IMR-90 (cell line): ENCODE measurements around the gene KRT1. TPM values are rescaled to one million over a fixed set of nuclear protein-coding genes. Genes with fewer than 3 reads are reported as not detected.

Experiments used
- ATAC-seq: fragments of 200-7000 bp; cut with Tn5 transposase; 2 replicates; pipeline ENCODE4 v1.9.1; 2020; ENCODE audit warnings: low read depth, mild to moderate bottlenecking, moderate library complexity
- BruUV-seq: library from RNA; stranded (reverse); fragments of 400-500 nt; replicated peaks from 2 replicates; lab custom pipeline; 2021; lab: Mats Ljungman, UMichigan
- CTCF ChIA-PET: fragments of 300-600 bp; formaldehyde crosslinking; extraction: SDS; loops from one replicate; lab custom pipeline; 2021; ENCODE audit warnings: antibody characterized with exemption; lab: Yijun Ruan, JAX
- POLR2A ChIA-PET: fragments of 300-600 bp; sonication (Branson Sonifier 250); formaldehyde crosslinking; loops from one replicate; lab custom pipeline; 2022; ENCODE audit warnings: antibody characterized with exemption; ENCODE audit not compliant: unreplicated experiment; lab: Charles Lee
- DNase-seq: peaks from one replicate; pipeline ENCODE4 v3.0.0; 2013
- H2AFZ ChIP-seq: replicated peaks from 2 replicates; pipeline ENCODE3; 2013; ENCODE audit warnings: low read length, mild to moderate bottlenecking; ENCODE audit not compliant: poor library complexity
- H2AK5ac ChIP-seq: 2 replicates; pipeline ENCODE4 v1.6.1; 2013; ENCODE audit warnings: low read depth, low read length, inconsistent platforms
- H2AK9ac ChIP-seq: replicated peaks from 2 replicates; pipeline ENCODE3; 2013; ENCODE audit warnings: mild to moderate bottlenecking, low read depth, low read length, moderate library complexity; ENCODE audit not compliant: poor library complexity
- H2BK120ac ChIP-seq: 2 replicates; pipeline ENCODE4 v1.6.1; 2013; ENCODE audit warnings: low read depth, low read length, inconsistent platforms
- H2BK15ac ChIP-seq: 3 replicates; pipeline ENCODE4 v1.6.1; 2013; ENCODE audit warnings: low read depth, low read length, inconsistent platforms
- H2BK20ac ChIP-seq: 2 replicates; pipeline ENCODE4 v1.6.1; 2013; ENCODE audit warnings: low read depth, mild to moderate bottlenecking, inconsistent platforms, low read length, moderate library complexity
- H2BK5ac ChIP-seq: 2 replicates; pipeline ENCODE4 v1.6.1; 2013; ENCODE audit warnings: mild to moderate bottlenecking, low read depth, low read length, inconsistent platforms; ENCODE audit not compliant: poor library complexity, severe bottlenecking
- H3K14ac ChIP-seq: replicated peaks from 2 replicates; pipeline ENCODE4 v1.6.1; 2013; ENCODE audit warnings: low read depth, low read length, inconsistent platforms
- H3K18ac ChIP-seq: 2 replicates; pipeline ENCODE4 v1.6.1; 2013; ENCODE audit warnings: low read depth, low read length, control low read depth
- H3K23ac ChIP-seq: 2 replicates; pipeline ENCODE4 v1.6.1; 2013; ENCODE audit warnings: low read depth, low read length, inconsistent platforms
- H3K27ac ChIP-seq: 2 replicates; pipeline ENCODE4 v1.5.1; 2013; ENCODE audit warnings: mild to moderate bottlenecking, control low read depth, low read length; ENCODE audit not compliant: insufficient read depth
- H3K27me3 ChIP-seq: 2 replicates; pipeline ENCODE4 v1.6.1; 2013; ENCODE audit warnings: low read length; ENCODE audit not compliant: control insufficient read depth, insufficient read depth
- H3K36me3 ChIP-seq: 2 replicates; pipeline ENCODE4 v1.6.1; 2013; ENCODE audit warnings: low read length, mixed read lengths; ENCODE audit not compliant: control insufficient read depth, insufficient read depth
- H3K4ac ChIP-seq: 2 replicates; pipeline ENCODE4 v1.6.1; 2013; ENCODE audit warnings: low read depth, low read length, inconsistent platforms
- H3K4me1 ChIP-seq: 2 replicates; pipeline ENCODE4 v1.6.1; 2013; ENCODE audit warnings: low read length, mixed read lengths; ENCODE audit not compliant: control insufficient read depth, insufficient read depth
- H3K4me2 ChIP-seq: 2 replicates; pipeline ENCODE4 v1.6.1; 2013; ENCODE audit warnings: low read depth, mild to moderate bottlenecking, control low read depth, low read length, moderate library complexity
- H3K4me3 ChIP-seq: 2 replicates; pipeline ENCODE4 v1.5.1; 2013; ENCODE audit warnings: low read depth, mild to moderate bottlenecking, control low read depth, low read length, moderate library complexity; ENCODE audit not compliant: insufficient read depth
- H3K56ac ChIP-seq: 2 replicates; pipeline ENCODE4 v1.6.1; 2013; ENCODE audit warnings: low read length, inconsistent platforms; ENCODE audit not compliant: insufficient read depth; ENCODE audit errors: extremely low read depth
- H3K79me1 ChIP-seq, 2 experiments: 2 replicates each; pipeline ENCODE4 v1.6.1; 2013; ENCODE audit warnings: low read length in 2 of 2, inconsistent platforms in 1 of 2, low read depth in 1 of 2
- H3K9ac ChIP-seq: 2 replicates; pipeline ENCODE4 v1.6.1; 2013; ENCODE audit warnings: low read depth, low read length, control low read depth
- H3K9me1 ChIP-seq: 2 replicates; pipeline ENCODE4 v1.6.1; 2013; ENCODE audit warnings: low read length, inconsistent platforms; ENCODE audit not compliant: insufficient read depth
- H3K9me3 ChIP-seq: 2 replicates; pipeline ENCODE4 v1.6.1; 2013; ENCODE audit warnings: low read length; ENCODE audit not compliant: control insufficient read depth, insufficient read depth
- H4K20me1 ChIP-seq: 2 replicates; pipeline ENCODE4 v1.6.1; 2013; ENCODE audit warnings: low read length, inconsistent platforms; ENCODE audit not compliant: insufficient read depth
- H4K5ac ChIP-seq: 2 replicates; pipeline ENCODE4 v1.6.1; 2013; ENCODE audit warnings: mild to moderate bottlenecking, low read depth, low read length, control low read depth
- H4K8ac ChIP-seq, 2 experiments: 2 replicates each; pipeline ENCODE4 v1.6.1; 2013; ENCODE audit warnings: low read depth in 2 of 2, low read length in 2 of 2, control low read depth in 1 of 2, inconsistent platforms in 1 of 2
- H4K91ac ChIP-seq: 2 replicates; pipeline ENCODE4 v1.6.1; 2013; ENCODE audit warnings: low read depth, low read length, inconsistent platforms; ENCODE audit not compliant: insufficient read depth
- BHLHE40 ChIP-seq: fragments of 150-350 bp; IDR thresholded peaks from 2 replicates; pipeline ENCODE4 v1.6.1; 2016; ENCODE audit warnings: mild to moderate bottlenecking, low read depth, low read length
- CEBPB ChIP-seq: IDR thresholded peaks from 2 replicates; pipeline ENCODE4 v1.6.1; 2012; ENCODE audit warnings: low read depth, low read length, improper control_type of control experiment
- CHD1 ChIP-seq: IDR thresholded peaks from 2 replicates; pipeline ENCODE4 v1.6.1; 2012; ENCODE audit warnings: low read depth, low read length, improper control_type of control experiment
- CTCF ChIP-seq: conservative IDR thresholded peaks from 2 replicates; pipeline ENCODE4 v1.5.1; 2012; ENCODE audit warnings: mild to moderate bottlenecking, low read depth, low read length, improper control_type of control experiment
- FOS ChIP-seq: fragments of 150-350 bp; IDR thresholded peaks from 2 replicates; pipeline ENCODE4 v1.6.1; 2016; ENCODE audit warnings: low read depth, low read length
- MAFK ChIP-seq: IDR thresholded peaks from 2 replicates; pipeline ENCODE4 v1.6.1; 2012; ENCODE audit warnings: low read depth, low read length, improper control_type of control experiment
- MAZ ChIP-seq: IDR thresholded peaks from 2 replicates; pipeline ENCODE4 v1.6.1; 2012; ENCODE audit warnings: low read depth, mild to moderate bottlenecking, low read length, improper control_type of control experiment, moderate library complexity, borderline replicate concordance
- MXI1 ChIP-seq: IDR thresholded peaks from 2 replicates; pipeline ENCODE4 v1.6.1; 2012; ENCODE audit warnings: low read depth, mild to moderate bottlenecking, low read length, moderate library complexity, borderline replicate concordance
- NFE2L2 ChIP-seq: fragments of 150-350 bp; IDR thresholded peaks from 2 replicates; pipeline ENCODE4 v1.6.1; 2016; ENCODE audit warnings: low read depth, mild to moderate bottlenecking, low read length
- POLR2A ChIP-seq: IDR thresholded peaks from 2 replicates; pipeline ENCODE4 v1.6.1; 2012; ENCODE audit warnings: mild to moderate bottlenecking, low read depth, low read length
- RAD21 ChIP-seq: IDR thresholded peaks from 2 replicates; pipeline ENCODE4 v1.6.1; 2012; ENCODE audit warnings: low read length, improper control_type of control experiment
- RCOR1 ChIP-seq: IDR thresholded peaks from 2 replicates; pipeline ENCODE4 v1.6.1; 2012; ENCODE audit warnings: mild to moderate bottlenecking, low read length, improper control_type of control experiment; ENCODE audit not compliant: insufficient replicate concordance
- RFX5 ChIP-seq: IDR thresholded peaks from 2 replicates; pipeline ENCODE4 v1.8.0; 2012; ENCODE audit warnings: low read depth, mild to moderate bottlenecking, low read length, moderate library complexity
- SMC3 ChIP-seq: fragments of 150-350 bp; IDR thresholded peaks from 2 replicates; pipeline ENCODE4 v1.6.1; 2016; ENCODE audit warnings: low read depth, mild to moderate bottlenecking, antibody characterized with exemption, low read length, moderate library complexity
- USF2 ChIP-seq: fragments of 150-350 bp; IDR thresholded peaks from 2 replicates; pipeline ENCODE4 v1.6.1; 2017; ENCODE audit warnings: mild to moderate bottlenecking, antibody characterized with exemption, low read length, low read depth
- WGBS, 2 experiments: methylation state at CpG; one replicate each; pipeline versions ENCODE4 v1.1.5 to v1.1.7; 2013; ENCODE audit warnings: missing lambda C conversion rate in 2 of 2; ENCODE audit not compliant: insufficient read length in 1 of 2; ENCODE audit errors: extremely low coverage in 2 of 2; 5-methylcytosine and 5-hydroxymethylcytosine counted together
- dilution Hi-C: fragments of 300-500 bp; cut with HindIII; formaldehyde crosslinking; loops from one replicate; pipeline ENCODE4 v1.14.3; 2018; ENCODE audit warnings: low sequenced_read_pairs; ENCODE audit not compliant: unreplicated experiment
- in situ Hi-C: fragments of 300-500 bp; cut with MboI; formaldehyde crosslinking; loops from 3 replicates; pipeline ENCODE4 v1.14.3; 2019; ENCODE audit warnings: low sequenced_read_pairs, inconsistent platforms, mixed read lengths
- intact Hi-C: fragments of 100-400 bp; cut with micrococcal nuclease; formaldehyde crosslinking; loops from 2 replicates; pipeline ENCODE4 v1.10.0; 2022
- polyA plus RNA-seq, 3 experiments: library from polyadenylated mRNA; depleted of rRNA; stranded (reverse); fragments of >200 nt; gene quantifications; 2 replicates each; pipeline ENCODE4 v1.2.3, GENCODE V29; 2012; ENCODE audit warnings: low replicate concordance in 1 of 3
- total RNA-seq: library from RNA; depleted of rRNA; stranded (reverse); fragments of >200 nt; gene quantifications from 2 replicates; pipeline ENCODE4 v1.2.3, GENCODE V29; 2012
- TF ChIP-seq, protein P1 (sequence below): fragments of 150-350 bp; IDR thresholded peaks from 2 replicates; pipeline ENCODE4 v1.6.1; 2016; ENCODE audit warnings: low read depth, mild to moderate bottlenecking, low read length, moderate library complexity, borderline replicate concordance

Gene KRT1
- total and polyA plus RNA-seq, 2 of the 4 experiments (the other 2 are of a cell fraction), result not detected

DNA sequence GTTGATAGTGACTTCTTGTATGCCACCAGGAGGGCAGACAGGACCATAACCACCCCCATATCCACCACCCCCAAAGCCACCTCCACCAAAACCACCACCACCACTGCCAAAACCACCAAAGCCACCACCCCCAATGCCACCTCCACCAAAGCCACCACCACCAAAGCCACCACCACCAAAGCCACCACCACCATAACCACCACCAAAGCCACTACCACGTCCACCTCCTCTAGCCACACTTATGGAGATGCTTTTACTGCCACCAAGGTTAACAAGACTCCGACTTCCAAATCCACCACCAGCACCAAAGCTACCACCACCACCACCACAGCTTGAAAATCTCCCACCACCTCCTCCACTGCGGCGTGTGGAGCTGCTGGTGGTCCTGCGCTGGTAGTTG, 332 bp downstream of the KRT1 start:
- no peak overlapping the region for H2AK9ac ChIP-seq
- H4K5ac ChIP-seq, result no peak overlapping the region
- DNase-seq, result no peak
- no peak overlapping the region for H3K14ac ChIP-seq
- no peak overlapping the region for H2BK15ac ChIP-seq
- H3K23ac ChIP-seq, result no peak overlapping the region
- no peak overlapping the region for H2AFZ ChIP-seq
- H3K4me3 ChIP-seq, result no peak overlapping the region
- no peak overlapping the region for H2BK120ac ChIP-seq
- H3K9ac ChIP-seq, result no peak overlapping the region
- BruUV-seq, result no TSS peak
- no peak overlapping the region for H3K4ac ChIP-seq
- no peak overlapping the region for H4K91ac ChIP-seq
- CTCF ChIA-PET, result no interaction called here
- no peak overlapping the region for H3K56ac ChIP-seq
- ATAC-seq, result no peak
- TF ChIP-seq CTCF, result no peak
- TF ChIP-seq SMC3, result no peak
- TF ChIP-seq MAFK, result no peak
- TF ChIP-seq RCOR1, result no peak
- TF ChIP-seq MAZ, result no peak
- TF ChIP-seq NFE2L2, result no peak
- no peak for TF ChIP-seq MXI1
- no peak for TF ChIP-seq RAD21
- no peak for TF ChIP-seq RFX5
- TF ChIP-seq USF2, result no peak
- no peak for TF ChIP-seq CEBPB
- TF ChIP-seq CHD1, result no peak
- no peak for TF ChIP-seq BHLHE40
- TF ChIP-seq FOS, result no peak
- TF ChIP-seq, protein P1, sequence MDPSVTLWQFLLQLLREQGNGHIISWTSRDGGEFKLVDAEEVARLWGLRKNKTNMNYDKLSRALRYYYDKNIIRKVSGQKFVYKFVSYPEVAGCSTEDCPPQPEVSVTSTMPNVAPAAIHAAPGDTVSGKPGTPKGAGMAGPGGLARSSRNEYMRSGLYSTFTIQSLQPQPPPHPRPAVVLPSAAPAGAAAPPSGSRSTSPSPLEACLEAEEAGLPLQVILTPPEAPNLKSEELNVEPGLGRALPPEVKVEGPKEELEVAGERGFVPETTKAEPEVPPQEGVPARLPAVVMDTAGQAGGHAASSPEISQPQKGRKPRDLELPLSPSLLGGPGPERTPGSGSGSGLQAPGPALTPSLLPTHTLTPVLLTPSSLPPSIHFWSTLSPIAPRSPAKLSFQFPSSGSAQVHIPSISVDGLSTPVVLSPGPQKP, result no peak
- TF ChIP-seq POLR2A, result no peak
- no peak overlapping the region for H3K27ac ChIP-seq
- WGBS, 2 experiments, result no CpG with 5 or more reads among the region's 5 CpGs
- no peak overlapping the region for H3K4me2 ChIP-seq
- no peaks in the 10 kb centered on the region for H3K9me1 ChIP-seq
- POLR2A ChIA-PET, result no interaction called here
- H3K18ac ChIP-seq, result no peak overlapping the region
- no peaks in the 10 kb centered on the region for H3K36me3 ChIP-seq
- dilution Hi-C loops, result no loop called here
- H3K79me1 ChIP-seq, result no peaks in the 10 kb centered on the region
- H2AK5ac ChIP-seq, result no peak overlapping the region
- H2BK5ac ChIP-seq, result no peak overlapping the region
- intact Hi-C loops, result no loop called here
- H3K9me3 ChIP-seq, result no peaks in the 10 kb centered on the region
- no peak overlapping the region for H2BK20ac ChIP-seq
- H3K27me3 ChIP-seq, result peaks cover 27% of the 10 kb centered on the region
- in situ Hi-C loops, result no loop called here
- no peaks in the 10 kb centered on the region for H3K4me1 ChIP-seq
- no peaks in the 10 kb centered on the region for H4K20me1 ChIP-seq
- H4K8ac ChIP-seq, result no peak overlapping the region
